HL-60 (cell line): ENCODE results near the gene IGFLR1.

Experiments
- POLR2AphosphoS5 ChIP-seq: IDR thresholded peaks from 2 replicates; pipeline ENCODE4 v1.6.1; 2012; ENCODE audit warnings: low read depth
- TF ChIP-seq, protein P1 (sequence below): IDR thresholded peaks from one replicate; pipeline ENCODE4 v1.5.1; 2011; ENCODE audit warnings: low read length, control low read depth, inconsistent platforms; ENCODE audit not compliant: insufficient read depth
- TF ChIP-seq, protein P2 (sequence below): IDR thresholded peaks from 2 replicates; pipeline ENCODE4 v1.6.1; 2012; ENCODE audit warnings: low read depth; ENCODE audit not compliant: insufficient replicate concordance

DNA sequence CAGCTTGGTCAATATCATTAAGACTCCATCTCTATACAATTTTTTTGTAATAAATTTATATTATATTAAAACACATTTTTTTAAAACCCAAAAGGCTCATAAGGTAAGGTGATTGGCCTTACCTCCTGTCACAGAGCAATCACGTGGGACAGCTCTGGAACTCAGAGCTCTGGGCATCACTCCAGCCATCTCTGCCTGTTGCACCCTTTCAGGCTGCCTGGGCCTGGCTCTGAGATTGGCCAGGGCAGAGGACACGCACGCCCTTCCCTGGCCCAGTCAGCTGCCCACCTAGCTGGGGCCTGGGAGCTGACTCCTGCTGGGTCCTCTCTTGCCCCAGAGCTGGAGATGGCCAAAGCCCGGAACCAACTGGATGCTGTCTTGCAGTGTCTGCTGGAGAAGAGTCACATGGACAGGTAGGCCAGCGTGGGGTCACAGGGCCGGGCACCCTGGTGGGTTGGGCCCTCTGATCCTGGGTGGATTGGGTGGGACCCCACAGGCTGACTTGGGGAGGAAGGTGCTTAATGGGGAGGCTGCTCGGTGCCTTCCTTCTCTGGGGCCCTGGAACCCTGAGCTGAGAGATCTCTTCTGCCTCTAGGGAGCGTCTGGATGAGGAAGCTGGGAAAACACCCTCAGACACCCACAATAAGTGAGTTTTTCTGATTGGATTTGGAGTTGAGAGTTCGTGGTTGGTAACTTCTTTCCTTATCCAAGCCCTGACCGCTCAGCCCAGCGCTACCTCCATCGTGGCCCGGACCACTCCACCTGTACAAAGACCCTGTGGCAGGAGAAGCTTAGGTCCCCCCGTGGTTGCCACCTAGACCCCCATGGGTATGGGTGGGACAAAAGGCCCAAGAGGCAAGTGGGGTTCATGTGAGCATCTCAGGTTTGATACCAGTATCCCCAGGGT, 9.8 kb upstream of the IGFLR1 start:
- TF ChIP-seq, protein P1, sequence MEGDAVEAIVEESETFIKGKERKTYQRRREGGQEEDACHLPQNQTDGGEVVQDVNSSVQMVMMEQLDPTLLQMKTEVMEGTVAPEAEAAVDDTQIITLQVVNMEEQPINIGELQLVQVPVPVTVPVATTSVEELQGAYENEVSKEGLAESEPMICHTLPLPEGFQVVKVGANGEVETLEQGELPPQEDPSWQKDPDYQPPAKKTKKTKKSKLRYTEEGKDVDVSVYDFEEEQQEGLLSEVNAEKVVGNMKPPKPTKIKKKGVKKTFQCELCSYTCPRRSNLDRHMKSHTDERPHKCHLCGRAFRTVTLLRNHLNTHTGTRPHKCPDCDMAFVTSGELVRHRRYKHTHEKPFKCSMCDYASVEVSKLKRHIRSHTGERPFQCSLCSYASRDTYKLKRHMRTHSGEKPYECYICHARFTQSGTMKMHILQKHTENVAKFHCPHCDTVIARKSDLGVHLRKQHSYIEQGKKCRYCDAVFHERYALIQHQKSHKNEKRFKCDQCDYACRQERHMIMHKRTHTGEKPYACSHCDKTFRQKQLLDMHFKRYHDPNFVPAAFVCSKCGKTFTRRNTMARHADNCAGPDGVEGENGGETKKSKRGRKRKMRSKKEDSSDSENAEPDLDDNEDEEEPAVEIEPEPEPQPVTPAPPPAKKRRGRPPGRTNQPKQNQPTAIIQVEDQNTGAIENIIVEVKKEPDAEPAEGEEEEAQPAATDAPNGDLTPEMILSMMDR = no peak
- TF ChIP-seq POLR2AphosphoS5 = no peak
- TF ChIP-seq, protein P2, sequence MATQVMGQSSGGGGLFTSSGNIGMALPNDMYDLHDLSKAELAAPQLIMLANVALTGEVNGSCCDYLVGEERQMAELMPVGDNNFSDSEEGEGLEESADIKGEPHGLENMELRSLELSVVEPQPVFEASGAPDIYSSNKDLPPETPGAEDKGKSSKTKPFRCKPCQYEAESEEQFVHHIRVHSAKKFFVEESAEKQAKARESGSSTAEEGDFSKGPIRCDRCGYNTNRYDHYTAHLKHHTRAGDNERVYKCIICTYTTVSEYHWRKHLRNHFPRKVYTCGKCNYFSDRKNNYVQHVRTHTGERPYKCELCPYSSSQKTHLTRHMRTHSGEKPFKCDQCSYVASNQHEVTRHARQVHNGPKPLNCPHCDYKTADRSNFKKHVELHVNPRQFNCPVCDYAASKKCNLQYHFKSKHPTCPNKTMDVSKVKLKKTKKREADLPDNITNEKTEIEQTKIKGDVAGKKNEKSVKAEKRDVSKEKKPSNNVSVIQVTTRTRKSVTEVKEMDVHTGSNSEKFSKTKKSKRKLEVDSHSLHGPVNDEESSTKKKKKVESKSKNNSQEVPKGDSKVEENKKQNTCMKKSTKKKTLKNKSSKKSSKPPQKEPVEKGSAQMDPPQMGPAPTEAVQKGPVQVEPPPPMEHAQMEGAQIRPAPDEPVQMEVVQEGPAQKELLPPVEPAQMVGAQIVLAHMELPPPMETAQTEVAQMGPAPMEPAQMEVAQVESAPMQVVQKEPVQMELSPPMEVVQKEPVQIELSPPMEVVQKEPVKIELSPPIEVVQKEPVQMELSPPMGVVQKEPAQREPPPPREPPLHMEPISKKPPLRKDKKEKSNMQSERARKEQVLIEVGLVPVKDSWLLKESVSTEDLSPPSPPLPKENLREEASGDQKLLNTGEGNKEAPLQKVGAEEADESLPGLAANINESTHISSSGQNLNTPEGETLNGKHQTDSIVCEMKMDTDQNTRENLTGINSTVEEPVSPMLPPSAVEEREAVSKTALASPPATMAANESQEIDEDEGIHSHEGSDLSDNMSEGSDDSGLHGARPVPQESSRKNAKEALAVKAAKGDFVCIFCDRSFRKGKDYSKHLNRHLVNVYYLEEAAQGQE = no peak
